Liver (tissue), 9 donors: ENCODE results near the gene OARD1. TPM values are rescaled to one million over a fixed set of nuclear protein-coding genes. Genes with fewer than 3 reads are reported as not detected.

Experiments
- DNase-seq: peaks from one replicate; pipeline ENCODE4 v3.0.0-alpha.2; 2017; ENCODE audit warnings: low spot score
- H3K27ac ChIP-seq, 2 donors: one replicate each; pipeline ENCODE4 v1.7.0; 2013; ENCODE audit warnings: inconsistent platforms in 2 of 2, low read length in 2 of 2, control low read depth in 1 of 2, low read depth in 1 of 2, mild to moderate bottlenecking in 1 of 2
- H3K27me3 ChIP-seq, 4 donors: one replicate each; pipeline versions ENCODE4 v1.6.1 to v1.7.0; 2013; ENCODE audit warnings: low read length in 3 of 4, inconsistent platforms in 1 of 4, mild to moderate bottlenecking in 1 of 4, moderate library complexity in 1 of 4; ENCODE audit not compliant: control insufficient read depth in 4 of 4, insufficient read depth in 4 of 4
- H3K36me3 ChIP-seq, 4 donors: one replicate each; pipeline versions ENCODE4 v1.6.1 to v1.7.0; 2013; ENCODE audit warnings: low read length in 3 of 4, mild to moderate bottlenecking in 3 of 4, low read depth in 1 of 4, moderate library complexity in 1 of 4; ENCODE audit not compliant: control insufficient read depth in 4 of 4, insufficient read depth in 3 of 4
- H3K4me1 ChIP-seq, 4 donors: one replicate each; pipeline versions ENCODE4 v1.6.1 to v1.7.0; 2013; ENCODE audit warnings: low read length in 3 of 4, mild to moderate bottlenecking in 3 of 4, moderate library complexity in 1 of 4; ENCODE audit not compliant: control insufficient read depth in 4 of 4, insufficient read depth in 4 of 4
- H3K4me3 ChIP-seq, 3 donors: one replicate each; pipeline versions ENCODE4 v1.6.1 to v1.7.0; 2013; ENCODE audit warnings: low read length in 3 of 3, control low read depth in 1 of 3, low read depth in 1 of 3, mild to moderate bottlenecking in 1 of 3
- H3K9ac ChIP-seq, 2 donors: one replicate each; pipeline ENCODE4 v1.7.0; 2013; ENCODE audit warnings: low read length in 2 of 2, mild to moderate bottlenecking in 2 of 2, moderate library complexity in 2 of 2, control low read depth in 1 of 2, low read depth in 1 of 2
- H3K9me3 ChIP-seq, 4 donors: one replicate each; pipeline versions ENCODE4 v1.6.1 to v1.7.0; 2013; ENCODE audit warnings: low read length in 3 of 4; ENCODE audit not compliant: control insufficient read depth in 4 of 4
- ATF3 ChIP-seq: IDR thresholded peaks from 2 replicates; pipeline ENCODE4 v1.6.1; 2016; ENCODE audit warnings: antibody characterized with exemption
- EGR1 ChIP-seq, 2 donors: IDR thresholded peaks; 2 replicates each; pipeline ENCODE4 v1.6.1; 2016 to 2018; ENCODE audit warnings: antibody characterized with exemption in 2 of 2, low read depth in 2 of 2
- FOXA1 ChIP-seq: IDR thresholded peaks from 2 replicates; pipeline ENCODE4 v1.6.1; 2016; ENCODE audit warnings: antibody characterized with exemption
- FOXA2 ChIP-seq: IDR thresholded peaks from 2 replicates; pipeline ENCODE4 v1.6.1; 2016; ENCODE audit warnings: antibody characterized with exemption
- GABPA ChIP-seq, 2 donors: IDR thresholded peaks in 1 of 2; conservative IDR thresholded peaks in 1 of 2; 2 replicates each; pipeline ENCODE4 v1.6.1; 2016; ENCODE audit warnings: antibody characterized with exemption in 2 of 2, mild to moderate bottlenecking in 1 of 2, moderate library complexity in 1 of 2
- HNF4A ChIP-seq, 2 donors: conservative IDR thresholded peaks; 2 replicates each; pipeline ENCODE4 v1.6.1; 2016; ENCODE audit warnings: antibody characterized with exemption in 2 of 2, mild to moderate bottlenecking in 2 of 2
- HNF4G ChIP-seq: IDR thresholded peaks from 2 replicates; pipeline ENCODE4 v1.6.1; 2016; ENCODE audit warnings: antibody characterized with exemption
- JUND ChIP-seq, 2 donors: IDR thresholded peaks; 2 replicates each; pipeline ENCODE4 v1.6.1; 2016; ENCODE audit warnings: antibody characterized with exemption in 2 of 2
- MAX ChIP-seq: IDR thresholded peaks from 2 replicates; pipeline ENCODE4 v1.6.1; 2016; ENCODE audit warnings: antibody characterized with exemption
- NR2F2 ChIP-seq: IDR thresholded peaks from 2 replicates; pipeline ENCODE4 v1.6.1; 2016; ENCODE audit warnings: antibody characterized with exemption
- RAD21 ChIP-seq, 2 donors: IDR thresholded peaks; 2 replicates each; pipeline ENCODE4 v1.6.1; 2016; ENCODE audit warnings: antibody characterized with exemption in 2 of 2, mild to moderate bottlenecking in 2 of 2
- REST ChIP-seq: IDR thresholded peaks from 2 replicates; pipeline ENCODE4 v1.6.1; 2016; ENCODE audit warnings: antibody characterized with exemption, mild to moderate bottlenecking
- RXRA ChIP-seq, 2 donors: IDR thresholded peaks; 2 replicates each; pipeline ENCODE4 v1.6.1; 2017 to 2018; ENCODE audit warnings: antibody characterized with exemption in 2 of 2, mild to moderate bottlenecking in 1 of 2
- SP1 ChIP-seq: IDR thresholded peaks from 2 replicates; pipeline ENCODE4 v1.6.1; 2018; ENCODE audit warnings: antibody characterized with exemption, mild to moderate bottlenecking
- TAF1 ChIP-seq: conservative IDR thresholded peaks from 2 replicates; pipeline ENCODE4 v1.6.1; 2016; ENCODE audit warnings: antibody characterized with exemption, mild to moderate bottlenecking
- YY1 ChIP-seq: IDR thresholded peaks from 2 replicates; pipeline ENCODE4 v1.6.1; 2016; ENCODE audit warnings: antibody characterized with exemption, mild to moderate bottlenecking
- WGBS: extraction: QIAGEN DNeasy Blood & Tissue Kit; methylation state at CpG from one replicate; pipeline ENCODE4 v1.1.7; 2013; 5-methylcytosine and 5-hydroxymethylcytosine counted together
- polyA plus RNA-seq, 2 donors: library from polyadenylated mRNA; stranded (reverse) in 1 of 2; unstranded in 1 of 2; fragments of 200-250 nt in 1 of 2; fragments of >200 nt in 1 of 2; fragmentation: Nextera tagmentation in 1 of 2; extraction: Ambion mirVana in 1 of 2; gene quantifications; one replicate each; pipeline versions ENCODE4 v1.2.1 to v1.2.3, GENCODE V29; 2013 to 2015
- total RNA-seq, 2 donors: library from RNA; depleted of rRNA; stranded (reverse); fragments of >200 nt; gene quantifications; one replicate each; pipeline ENCODE4 v1.2.3, GENCODE V29; 2014
- TF ChIP-seq, protein P1 (sequence below): IDR thresholded peaks from 2 replicates; pipeline ENCODE4 v1.6.1; 2016; ENCODE audit warnings: antibody characterized with exemption
- TF ChIP-seq, protein P2 (sequence below): fragments of 150-350 bp; IDR thresholded peaks from 2 replicates; pipeline ENCODE4 v1.5.1; 2017; ENCODE audit warnings: improper control_type of control experiment, low read depth, low read length; ENCODE audit not compliant: missing input control
- donor health status: healthy.
- donor health status: healthy.
- donor health status: healthy.
- donor health status: healthy.
- donor health status: healthy.

The OARD1 gene
- total and polyA plus RNA-seq, 4 donors, result 20.1 to 28.6 (median 23.0) TPM

DNA sequence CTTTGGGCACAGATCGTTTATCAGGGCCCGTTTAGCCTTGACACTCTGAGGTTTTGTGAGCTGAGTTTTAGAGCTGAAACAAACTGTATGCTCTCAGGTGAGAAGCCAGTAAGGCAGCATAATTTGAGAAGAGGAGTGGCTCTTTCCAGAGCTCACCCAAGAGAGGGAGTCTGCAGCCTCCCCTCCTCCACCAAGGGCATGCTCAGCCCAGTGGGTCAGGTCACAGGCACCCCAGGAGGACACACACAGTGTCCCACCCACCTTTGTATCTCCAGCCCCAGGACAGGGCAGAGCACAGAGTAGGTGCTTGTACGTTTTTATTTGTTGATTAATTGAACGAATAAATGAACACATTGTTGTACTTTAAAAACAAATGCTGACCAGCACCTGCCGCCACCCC, 26.5 kb downstream of the OARD1 start:
- TF ChIP-seq MAX (no peak), HNF4G (no peak), HNF4A (conservative IDR thresholded peaks at IDR 0.05) (no peak), REST (no peak), EGR1 (IDR thresholded peaks at IDR 0.05; ENCODE audit: low read depth in 2 of 2) (no peak)
- TF ChIP-seq, protein P1, sequence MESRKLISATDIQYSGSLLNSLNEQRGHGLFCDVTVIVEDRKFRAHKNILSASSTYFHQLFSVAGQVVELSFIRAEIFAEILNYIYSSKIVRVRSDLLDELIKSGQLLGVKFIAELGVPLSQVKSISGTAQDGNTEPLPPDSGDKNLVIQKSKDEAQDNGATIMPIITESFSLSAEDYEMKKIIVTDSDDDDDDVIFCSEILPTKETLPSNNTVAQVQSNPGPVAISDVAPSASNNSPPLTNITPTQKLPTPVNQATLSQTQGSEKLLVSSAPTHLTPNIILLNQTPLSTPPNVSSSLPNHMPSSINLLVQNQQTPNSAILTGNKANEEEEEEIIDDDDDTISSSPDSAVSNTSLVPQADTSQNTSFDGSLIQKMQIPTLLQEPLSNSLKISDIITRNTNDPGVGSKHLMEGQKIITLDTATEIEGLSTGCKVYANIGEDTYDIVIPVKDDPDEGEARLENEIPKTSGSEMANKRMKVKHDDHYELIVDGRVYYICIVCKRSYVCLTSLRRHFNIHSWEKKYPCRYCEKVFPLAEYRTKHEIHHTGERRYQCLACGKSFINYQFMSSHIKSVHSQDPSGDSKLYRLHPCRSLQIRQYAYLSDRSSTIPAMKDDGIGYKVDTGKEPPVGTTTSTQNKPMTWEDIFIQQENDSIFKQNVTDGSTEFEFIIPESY, result no peak
- WGBS, result 29% methylated on average over 5 of the region's 5 CpGs
- Histone ChIP-seq H3K4me3 (no peak overlapping the region), H3K9me3 (no peaks in the 10 kb centered on the region), H3K27ac (peak overlapping the region; percentile 66 to 79), H3K9ac (no peak overlapping the region), H3K4me1 (peaks cover 6 to 35% (median 25%) of the 10 kb centered on the region in 4 donors), H3K27me3 (no peaks in the 10 kb centered on the region), H3K36me3 (no peaks in the 10 kb centered on the region)
- peak; percentile 38 for DNase-seq

GRCh38 chr6:41043151-41043550, 29.0 kb downstream of the OARD1 start:
- no peaks in the 10 kb centered on the region for H3K9me3 ChIP-seq
- no peak overlapping the region for H3K4me3 ChIP-seq
- no peak overlapping the region for H3K27ac ChIP-seq
- no peaks in the 10 kb centered on the region for H3K36me3 ChIP-seq
- H3K27me3 ChIP-seq, result no peaks in the 10 kb centered on the region
- DNase-seq, result no peak
- H3K4me1 ChIP-seq, result peaks cover 10 to 60% (median 42%) of the 10 kb centered on the region in 4 donors
- 97% methylated on average over 3 of the region's 3 CpGs for WGBS
- no peak overlapping the region for H3K9ac ChIP-seq
- TF ChIP-seq NR2F2, result no peak
- TF ChIP-seq JUND (IDR thresholded peaks at IDR 0.05), result no peak
- TF ChIP-seq TAF1, result no peak
- TF ChIP-seq, protein P1, result no peak
- no peak for TF ChIP-seq MAX
- no peak for TF ChIP-seq HNF4A (conservative IDR thresholded peaks at IDR 0.05)
- no peak for TF ChIP-seq ATF3
- no peak for TF ChIP-seq FOXA2
- TF ChIP-seq FOXA1, result no peak
- TF ChIP-seq HNF4G, result no peak
- TF ChIP-seq, protein P2, sequence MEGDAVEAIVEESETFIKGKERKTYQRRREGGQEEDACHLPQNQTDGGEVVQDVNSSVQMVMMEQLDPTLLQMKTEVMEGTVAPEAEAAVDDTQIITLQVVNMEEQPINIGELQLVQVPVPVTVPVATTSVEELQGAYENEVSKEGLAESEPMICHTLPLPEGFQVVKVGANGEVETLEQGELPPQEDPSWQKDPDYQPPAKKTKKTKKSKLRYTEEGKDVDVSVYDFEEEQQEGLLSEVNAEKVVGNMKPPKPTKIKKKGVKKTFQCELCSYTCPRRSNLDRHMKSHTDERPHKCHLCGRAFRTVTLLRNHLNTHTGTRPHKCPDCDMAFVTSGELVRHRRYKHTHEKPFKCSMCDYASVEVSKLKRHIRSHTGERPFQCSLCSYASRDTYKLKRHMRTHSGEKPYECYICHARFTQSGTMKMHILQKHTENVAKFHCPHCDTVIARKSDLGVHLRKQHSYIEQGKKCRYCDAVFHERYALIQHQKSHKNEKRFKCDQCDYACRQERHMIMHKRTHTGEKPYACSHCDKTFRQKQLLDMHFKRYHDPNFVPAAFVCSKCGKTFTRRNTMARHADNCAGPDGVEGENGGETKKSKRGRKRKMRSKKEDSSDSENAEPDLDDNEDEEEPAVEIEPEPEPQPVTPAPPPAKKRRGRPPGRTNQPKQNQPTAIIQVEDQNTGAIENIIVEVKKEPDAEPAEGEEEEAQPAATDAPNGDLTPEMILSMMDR, result no peak
- TF ChIP-seq RAD21 (IDR thresholded peaks at IDR 0.05), result no peak
- no peak for TF ChIP-seq RXRA (IDR thresholded peaks at IDR 0.05)
- TF ChIP-seq YY1, result no peak
- no peak for TF ChIP-seq SP1
- no peak for TF ChIP-seq EGR1 (IDR thresholded peaks at IDR 0.05; ENCODE audit: low read depth in 2 of 2)
- TF ChIP-seq GABPA (IDR thresholded peaks at IDR 0.05 in 1 of 2, conservative IDR thresholded peaks at IDR 0.05 in 1 of 2), result no peak
- TF ChIP-seq REST, result no peak
